Right ventricle myocardium superior (tissue), 1 donor: ENCODE results near the gene ASXL1. TPM values are rescaled to one million over a fixed set of nuclear protein-coding genes. Genes with fewer than 3 reads are reported as not detected.
"Not testable (repeated sequence)": the region's sequence is repeated elsewhere in the genome, so short reads cannot be mapped to it uniquely, and the experiment has no call there.

Source experiments
- ATAC-seq: fragments of 200-7000 bp; cut with Tn5 transposase; one replicate; pipeline ENCODE4 v1.9.1; 2020; ENCODE audit warnings: mild to moderate bottlenecking; ENCODE audit not compliant: poor library complexity
- DNase-seq: peaks from one replicate; pipeline ENCODE4 v3.0.0-alpha.2; 2020
- intact Hi-C: fragments of 100-400 bp; cut with DNase I; formaldehyde crosslinking; loops from one replicate; pipeline ENCODE4 v1.11.2; 2022
- total RNA-seq: library from RNA; stranded (reverse); fragmentation: NEBNext Ultra II Directional; extraction: Animal tissue kit (Norgen Biotek cat#: 25700); gene quantifications from one replicate; pipeline ENCODE4 v1.2.1, GENCODE V29; 2021
- donor health status: DM: no; HTN: yes; CAD: no; lungs with severe emphysema.

The ASXL1 gene
- total RNA-seq, 1 donor from 2014 or later = 24.5 TPM

DNA sequence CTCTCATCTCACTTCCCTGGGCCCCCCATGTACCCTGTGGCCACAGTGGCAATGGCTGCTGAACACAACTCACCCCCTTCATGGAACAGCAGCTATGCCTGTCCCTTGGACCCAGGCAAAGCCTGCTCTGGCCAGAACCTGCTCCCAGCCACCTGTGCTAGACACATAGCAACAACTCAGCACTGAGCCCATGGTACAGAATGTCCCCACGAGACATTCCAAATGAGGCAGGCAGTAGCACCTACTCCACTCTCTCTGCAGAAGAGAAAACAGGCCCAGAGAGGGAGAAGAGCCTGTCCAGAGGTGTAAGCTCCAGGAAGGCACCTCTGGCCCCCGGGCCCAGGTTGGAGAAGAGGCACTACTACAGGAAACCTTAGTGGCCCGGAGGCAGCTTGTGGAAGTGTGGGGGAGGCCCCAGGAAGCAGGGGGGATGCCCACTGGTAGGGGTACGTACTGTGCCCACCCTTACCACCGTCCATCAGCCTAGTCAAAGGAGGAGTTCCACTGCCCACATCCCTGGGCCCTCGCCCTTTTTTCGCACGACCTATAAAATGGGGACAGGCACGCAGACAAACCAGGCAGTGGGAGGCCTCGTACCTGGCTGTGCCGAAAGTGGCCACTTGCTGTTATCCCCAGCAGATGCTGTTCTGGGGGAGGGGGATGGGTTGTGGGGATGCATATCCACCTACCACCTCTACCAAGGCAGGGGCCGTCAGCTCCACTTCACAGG lies 97.2 kb downstream of the ASXL1 start:
- DNase-seq (no peak), ATAC-seq (no peak)
- intact Hi-C loops = no loop called here

DNA sequence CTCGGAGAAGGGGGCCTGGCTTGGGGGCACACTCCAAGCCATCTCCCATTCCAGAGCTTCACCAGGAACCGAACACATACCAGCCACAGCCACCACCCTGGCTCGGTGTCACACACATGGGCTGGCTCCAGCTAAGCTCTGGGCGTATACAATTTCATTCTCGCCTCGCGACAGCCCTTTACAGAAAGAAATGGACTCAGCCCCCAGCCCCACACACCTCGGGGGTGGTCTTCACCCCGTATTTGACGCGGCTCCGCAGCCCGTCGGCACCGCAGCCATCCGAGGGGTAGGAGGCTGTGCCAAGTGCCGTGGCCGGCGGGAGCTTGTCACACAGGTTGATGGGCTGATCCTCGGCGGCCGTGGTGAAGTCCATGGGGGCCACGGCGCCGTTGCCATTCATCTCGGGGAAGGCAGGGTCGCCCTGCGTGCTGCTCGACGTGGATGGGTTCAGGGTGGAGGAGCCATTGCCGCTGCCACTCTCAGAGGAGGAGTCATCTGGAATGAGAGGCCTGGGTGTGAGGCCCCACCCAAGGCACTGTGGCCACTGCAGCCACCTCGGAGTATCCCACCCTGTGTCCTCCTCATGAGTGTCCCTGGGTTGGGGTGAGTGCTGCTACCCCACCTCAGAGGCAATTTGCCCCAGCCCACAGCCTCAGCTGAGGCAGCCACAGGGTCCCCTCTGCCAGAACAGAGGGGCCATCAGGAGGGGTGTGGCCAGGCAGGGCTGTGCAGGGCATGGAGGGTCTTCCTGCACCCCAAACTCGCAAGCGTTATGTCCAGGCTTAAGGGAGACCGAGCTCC lies 98.0 kb downstream of the ASXL1 start:
- intact Hi-C loops = no loop called here
- ATAC-seq = no peak
- no peak for DNase-seq

DNA sequence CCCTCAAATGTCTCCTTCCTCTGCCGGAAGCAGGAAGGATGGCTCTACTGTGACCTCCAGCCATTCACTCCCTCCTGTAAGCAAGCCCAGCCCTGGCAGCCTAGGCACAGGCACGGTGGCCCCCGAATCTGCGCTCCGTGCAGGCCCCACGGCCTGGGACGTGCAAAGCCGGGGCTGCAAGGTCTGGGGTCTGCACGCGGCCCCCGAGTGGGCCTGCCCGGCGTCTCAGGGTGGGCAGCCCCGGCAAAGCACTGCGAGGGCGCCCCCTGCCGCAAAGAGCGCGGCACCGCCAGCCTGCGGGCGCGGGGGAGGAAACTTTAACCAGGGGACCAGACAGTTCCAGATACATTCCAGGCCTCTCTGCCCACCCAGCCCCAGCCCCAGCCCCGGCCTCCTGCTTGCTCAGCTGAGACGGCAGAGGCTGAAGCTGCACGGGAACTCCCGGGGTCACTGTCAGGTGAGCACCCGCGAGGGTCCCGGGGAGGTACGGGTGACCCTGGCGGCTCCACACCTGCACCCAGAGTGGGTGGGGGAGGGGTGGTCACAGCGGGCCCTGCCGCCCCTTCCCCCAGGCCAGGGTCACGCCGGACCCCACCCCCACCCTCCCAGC lies 98.8 kb downstream of the ASXL1 start:
- DNase-seq = peak; percentile 59
- peak; percentile 84 for ATAC-seq
- intact Hi-C loops = no loop called here

DNA sequence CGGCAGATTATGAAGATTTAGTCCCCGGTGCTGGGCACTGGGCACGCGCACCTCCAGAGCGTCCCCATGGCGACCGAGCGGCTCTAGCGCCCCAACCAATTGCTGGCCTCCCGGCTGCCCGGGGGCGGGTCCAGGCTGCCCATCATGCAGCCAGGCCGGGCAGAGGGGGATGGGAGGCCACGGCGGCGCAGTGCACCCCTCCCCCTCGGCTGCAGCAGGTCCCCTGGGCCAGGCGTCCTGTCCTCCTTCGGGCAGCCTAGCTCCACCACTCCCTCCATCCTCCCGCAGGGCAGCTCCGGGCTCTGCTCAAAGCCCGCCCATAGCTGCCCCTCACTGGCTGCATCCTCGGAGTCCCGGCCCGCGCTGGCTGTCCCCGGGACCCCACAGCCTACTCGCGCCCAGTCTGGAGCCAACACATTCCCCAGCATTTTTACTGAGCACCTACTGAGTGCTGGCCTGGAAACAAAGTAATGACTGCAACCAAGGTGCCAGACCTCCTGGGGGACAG lies 99.4 kb downstream of the ASXL1 start:
- ATAC-seq (peak; percentile 88), DNase-seq (peak; percentile 78)
- intact Hi-C loops = no loop called here

DNA sequence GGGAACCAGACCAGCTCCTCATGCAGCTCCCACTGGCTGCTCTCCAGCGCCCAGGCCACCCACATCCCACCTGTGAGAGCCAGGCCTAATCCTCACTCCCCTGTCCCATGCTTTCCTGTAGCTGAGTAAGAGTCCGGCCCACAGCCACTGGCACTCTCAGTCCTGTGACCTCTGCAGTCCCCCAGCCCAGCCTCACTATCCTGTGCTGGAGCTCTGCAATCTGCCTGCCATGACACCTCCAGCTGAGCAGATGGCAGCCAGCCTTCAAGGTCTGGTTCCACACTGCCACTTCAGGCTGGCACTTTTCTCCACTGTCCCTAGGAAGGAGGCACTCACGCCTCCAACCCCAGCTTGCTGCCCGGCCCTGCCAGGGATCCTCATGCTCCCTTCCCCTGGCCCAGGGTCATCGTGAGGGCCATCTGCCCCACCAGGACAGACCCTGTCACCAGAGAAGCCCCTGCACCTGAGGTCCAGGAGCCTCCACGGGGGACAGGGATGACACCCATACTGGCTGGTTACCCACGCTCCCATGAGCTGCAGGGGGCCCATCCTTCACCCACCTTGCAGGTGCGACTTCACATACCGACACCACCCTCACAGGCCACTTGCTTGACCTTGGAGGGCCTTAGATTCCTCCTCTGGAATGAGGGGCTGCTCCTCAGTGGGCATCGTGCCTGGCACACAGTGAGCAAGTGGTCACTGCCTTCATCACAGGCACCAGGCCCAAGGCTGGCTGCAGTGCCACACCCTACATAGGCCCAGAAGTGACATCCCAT lies 100.1 kb downstream of the ASXL1 start:
- DNase-seq (no peak), ATAC-seq (no peak)
- intact Hi-C loops = no loop called here

DNA sequence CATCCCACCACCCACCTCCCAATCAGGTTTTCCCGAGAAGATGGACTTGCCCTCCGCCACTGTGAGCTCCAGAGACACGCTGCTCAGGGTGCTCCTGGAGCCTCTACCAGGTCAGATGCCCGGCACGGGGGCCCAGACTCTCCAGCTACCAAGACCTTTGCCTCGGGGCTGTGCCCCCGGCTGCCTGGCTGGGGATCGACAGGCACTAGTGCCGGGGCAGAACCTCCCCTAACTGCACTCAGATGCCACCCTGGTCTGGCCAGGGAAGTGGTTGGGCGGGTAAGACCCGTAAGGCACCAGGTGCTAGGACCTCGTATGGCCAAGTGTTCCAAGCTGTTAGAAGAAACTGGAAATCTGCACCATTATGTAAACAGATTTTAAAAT lies 100.7 kb downstream of the ASXL1 start:
- no peak for DNase-seq
- intact Hi-C loops = no loop called here
- no peak for ATAC-seq

DNA sequence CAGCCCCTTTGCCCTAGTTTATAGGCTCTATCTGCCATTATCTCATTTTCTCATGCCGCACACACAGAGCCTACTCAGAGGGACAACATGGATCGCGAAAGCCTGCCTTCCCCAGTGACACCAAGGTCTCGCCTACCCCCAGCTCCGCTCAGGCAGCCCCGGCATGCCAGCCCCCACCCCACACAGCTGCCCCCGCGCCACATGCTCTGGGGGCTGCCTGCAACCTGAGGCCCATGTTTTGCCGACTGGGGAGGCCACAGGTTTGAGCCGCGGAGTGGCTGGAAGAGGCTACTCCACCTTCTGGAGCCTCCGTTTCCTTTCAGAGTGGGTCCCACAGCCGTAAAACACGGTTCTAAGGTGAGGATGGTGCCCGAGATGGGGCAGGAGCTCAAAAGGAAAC lies 102.1 kb downstream of the ASXL1 start:
- intact Hi-C loops = no loop called here
- ATAC-seq = no peak
- DNase-seq = no peak

DNA sequence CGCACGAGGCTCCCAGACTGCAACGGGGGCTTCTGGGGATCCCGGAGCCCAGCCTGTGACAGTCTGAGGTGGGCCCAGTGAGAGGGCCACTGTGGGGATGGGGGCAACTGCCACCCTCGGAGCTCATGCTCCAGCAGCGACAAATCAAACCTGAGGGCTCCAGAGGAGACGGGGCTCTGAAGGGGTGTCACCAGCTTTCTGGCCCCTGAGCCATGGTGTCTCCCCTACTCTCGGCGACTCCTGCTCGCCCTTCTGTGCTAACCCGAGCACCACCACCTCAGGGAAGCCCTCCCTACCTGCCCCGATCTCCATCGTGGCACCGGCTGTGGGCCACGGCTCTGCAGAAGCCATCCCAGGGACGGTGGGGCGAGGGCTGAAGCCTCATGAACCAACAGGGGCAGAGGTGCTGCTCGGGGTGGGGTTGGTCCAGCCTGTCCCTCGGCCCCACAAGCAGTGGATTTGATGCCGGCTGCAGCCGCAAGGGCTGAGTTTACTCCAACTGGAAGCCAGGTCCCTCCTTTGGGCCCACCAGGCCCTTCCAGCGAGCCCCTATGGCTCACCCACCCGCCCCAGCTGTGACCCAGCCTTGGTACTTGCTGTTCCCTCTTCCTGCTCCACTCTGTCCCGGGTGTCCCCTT lies 102.7 kb downstream of the ASXL1 start:
- intact Hi-C loops = no loop called here
- ATAC-seq (no peak), DNase-seq (no peak)

DNA sequence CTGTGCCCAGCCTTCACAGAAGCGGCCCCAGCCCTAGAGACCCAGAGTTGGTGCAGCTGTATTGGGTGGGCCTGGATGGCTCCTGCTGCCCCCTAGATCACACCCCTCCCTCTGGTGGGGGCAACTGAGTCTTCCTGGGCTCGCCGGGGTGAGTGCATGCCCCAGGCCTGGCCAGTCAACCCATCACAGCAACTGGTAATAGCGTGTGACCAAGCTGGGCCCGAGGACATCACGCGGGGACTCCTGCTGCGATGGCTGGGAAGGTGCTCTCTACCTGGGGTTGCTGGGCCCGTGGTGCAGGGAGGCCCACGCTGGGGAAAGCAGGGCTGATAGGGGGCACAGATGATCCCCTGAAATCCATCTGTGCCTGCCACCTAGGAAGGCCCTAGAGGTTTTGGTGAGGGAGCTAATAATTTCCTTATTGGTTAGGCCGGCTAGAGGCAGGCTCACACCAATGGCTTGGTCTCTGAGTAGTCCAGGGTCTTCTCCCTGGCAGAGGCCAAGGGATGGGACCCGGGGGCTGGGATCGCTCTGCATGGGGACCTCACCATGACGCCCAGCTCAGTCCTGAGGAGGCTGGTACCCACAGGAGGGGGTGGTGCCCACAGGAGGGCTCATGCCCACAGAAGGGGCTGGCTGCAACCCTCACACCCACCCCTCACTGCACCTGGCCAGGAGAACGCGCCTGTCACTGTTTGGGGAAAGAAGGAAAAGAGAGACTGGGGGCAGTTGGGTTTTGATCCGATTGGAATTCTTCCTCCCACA lies 103.9 kb downstream of the ASXL1 start:
- intact Hi-C loops = no loop called here
- DNase-seq = no peak
- ATAC-seq = no peak

DNA sequence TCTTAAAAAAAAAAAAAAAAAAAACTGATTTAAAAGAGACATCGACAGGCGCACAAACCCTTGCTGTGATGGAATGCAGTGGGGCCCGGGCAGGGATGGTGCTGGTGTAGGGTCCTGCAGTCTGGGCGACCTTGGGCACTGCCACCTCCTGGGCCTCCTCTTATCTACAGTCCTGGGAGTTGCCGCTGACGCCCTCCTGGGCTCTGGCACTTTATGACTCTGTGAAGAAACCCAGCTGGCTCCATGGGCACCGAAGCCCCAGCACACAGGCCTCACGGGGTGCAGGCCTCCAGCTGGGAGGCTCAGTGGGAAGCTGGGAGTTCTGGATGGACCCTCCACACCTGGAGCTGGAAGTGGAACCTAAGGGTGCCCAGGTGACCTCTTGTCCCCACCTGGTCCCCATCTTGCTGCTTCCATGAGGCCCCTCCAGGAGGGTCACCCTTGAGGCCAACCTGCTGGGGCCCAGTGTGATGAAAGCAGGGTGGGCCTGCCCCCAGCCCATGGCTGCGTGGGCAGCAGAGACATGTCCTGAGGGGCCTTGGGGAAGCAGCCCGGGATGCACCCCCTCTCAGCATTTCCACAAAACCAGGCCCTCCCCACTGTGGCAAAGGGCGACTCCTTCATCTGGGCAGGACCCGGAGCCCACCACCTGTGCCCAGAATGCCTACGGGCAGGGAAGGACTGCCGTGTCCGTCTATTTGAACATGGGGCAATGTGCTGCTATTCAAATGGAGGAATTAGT lies 104.9 kb downstream of the ASXL1 start:
- no peak for DNase-seq
- intact Hi-C loops = no loop called here

DNA sequence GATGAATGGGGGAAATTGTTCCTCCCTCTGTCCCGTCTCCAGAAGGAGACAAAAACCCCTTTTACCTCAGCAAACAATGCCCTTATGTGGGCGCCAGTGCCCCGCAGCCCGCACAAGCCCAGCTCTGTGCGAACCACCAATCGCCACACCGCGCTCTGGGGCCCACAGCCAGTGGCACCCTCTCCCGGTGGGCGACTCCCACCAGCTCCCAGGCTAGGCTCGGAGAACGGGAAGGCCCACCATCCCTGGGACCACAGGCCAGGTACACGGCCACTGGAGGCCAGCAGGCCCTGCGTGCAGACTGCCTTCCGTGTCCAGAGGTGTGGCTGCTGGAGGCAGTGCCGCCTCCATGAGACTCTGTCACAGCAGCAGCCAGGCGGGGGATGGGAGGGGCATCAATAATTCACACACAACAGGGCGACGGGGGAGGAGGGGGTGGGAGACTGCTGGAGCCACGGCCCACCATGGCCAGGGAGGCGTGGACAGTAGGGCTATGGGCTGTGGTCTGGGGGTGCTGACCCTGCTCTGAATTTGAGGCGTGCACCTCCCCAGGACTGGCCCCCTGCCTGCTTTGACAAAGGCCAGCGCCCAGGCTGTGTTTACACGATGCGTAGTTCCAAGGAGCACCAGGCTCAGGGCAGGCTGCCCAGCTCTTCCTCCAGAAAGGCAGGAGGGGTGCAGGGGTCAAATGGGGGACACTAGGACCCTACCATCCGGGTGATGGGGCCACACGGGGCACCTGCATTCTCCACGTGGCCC lies 105.7 kb downstream of the ASXL1 start:
- intact Hi-C loops = no loop called here
- DNase-seq (peak; percentile 42), ATAC-seq (no peak)

More for the DNA sequence above, 104.9 kb downstream of the ASXL1 start:
- peak; percentile 24 for ATAC-seq

DNA sequence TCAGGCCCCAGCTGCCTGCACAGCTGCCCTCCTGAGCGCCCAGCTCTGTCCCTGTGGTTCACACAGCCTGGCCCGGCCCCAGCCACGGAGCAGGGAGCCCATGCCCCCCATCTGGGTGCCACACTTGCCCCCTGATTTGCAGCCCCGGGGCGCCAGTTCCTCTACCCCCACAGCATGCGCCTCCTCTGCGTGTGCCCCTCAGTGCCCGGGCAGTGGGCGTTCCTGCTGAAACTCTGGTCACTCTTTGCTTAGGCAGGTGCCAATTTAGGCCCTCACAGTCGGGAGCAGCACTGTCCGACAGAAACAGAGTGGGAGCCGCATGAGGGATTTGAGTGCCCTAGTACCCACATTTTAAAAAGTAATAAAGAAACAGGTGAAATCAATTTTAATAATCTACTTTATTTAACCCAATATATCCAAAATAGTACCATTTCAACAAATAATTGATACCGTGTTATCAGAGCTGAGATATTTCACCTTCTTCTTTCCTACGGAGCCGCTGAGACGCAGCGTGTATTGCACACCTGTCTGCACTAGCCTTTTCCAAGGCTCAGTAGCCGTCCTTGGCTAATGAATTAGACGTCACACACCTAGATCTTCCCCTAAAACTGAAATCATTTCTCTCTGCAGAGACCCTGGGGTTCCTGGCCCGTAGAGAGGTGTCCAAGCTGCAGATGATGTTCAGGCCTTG lies 106.4 kb downstream of the ASXL1 start:
- intact Hi-C loops = no loop called here
- ATAC-seq = no peak
- no peak for DNase-seq

DNA sequence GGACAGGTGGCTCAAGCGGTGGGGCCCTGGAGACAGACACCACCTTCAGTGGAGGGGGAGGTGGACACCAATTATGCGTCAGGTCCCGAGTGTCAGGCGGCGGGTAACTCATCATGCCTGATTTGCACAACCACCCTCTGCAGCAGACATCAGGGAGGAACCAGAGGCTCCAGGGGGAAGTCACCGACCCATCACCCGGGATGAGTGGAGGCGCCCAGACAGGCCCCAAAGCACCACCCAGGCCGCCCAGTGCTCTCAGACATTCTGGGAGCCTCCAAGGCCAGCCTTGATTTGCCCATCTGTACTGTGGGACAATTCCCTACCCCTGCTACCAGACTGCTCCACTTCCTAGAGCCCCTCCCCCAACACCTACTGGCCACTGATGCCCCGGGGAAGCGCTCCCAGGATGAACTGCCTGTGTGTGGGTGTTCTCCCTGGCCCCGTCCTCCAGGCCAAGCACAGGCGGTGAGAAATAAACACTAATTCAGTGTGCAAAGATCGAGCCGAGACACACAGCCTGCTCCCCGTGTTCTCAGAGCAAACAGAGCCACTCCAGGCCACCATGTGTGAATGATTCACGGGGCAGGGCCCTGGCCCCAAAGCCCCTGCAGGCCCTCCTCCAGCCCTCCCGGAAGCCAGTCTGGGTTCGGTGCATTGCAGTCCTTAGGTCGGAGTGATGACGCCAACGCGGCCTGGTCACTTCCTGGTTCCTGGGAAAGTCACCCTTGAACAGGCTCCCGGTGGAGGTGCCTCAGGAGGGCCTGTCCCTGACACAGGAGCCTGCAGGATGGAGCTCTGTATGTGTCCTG lies 107.2 kb downstream of the ASXL1 start:
- intact Hi-C loops = no loop called here
- peak; percentile 71 for DNase-seq
- ATAC-seq = peak; percentile 36

DNA sequence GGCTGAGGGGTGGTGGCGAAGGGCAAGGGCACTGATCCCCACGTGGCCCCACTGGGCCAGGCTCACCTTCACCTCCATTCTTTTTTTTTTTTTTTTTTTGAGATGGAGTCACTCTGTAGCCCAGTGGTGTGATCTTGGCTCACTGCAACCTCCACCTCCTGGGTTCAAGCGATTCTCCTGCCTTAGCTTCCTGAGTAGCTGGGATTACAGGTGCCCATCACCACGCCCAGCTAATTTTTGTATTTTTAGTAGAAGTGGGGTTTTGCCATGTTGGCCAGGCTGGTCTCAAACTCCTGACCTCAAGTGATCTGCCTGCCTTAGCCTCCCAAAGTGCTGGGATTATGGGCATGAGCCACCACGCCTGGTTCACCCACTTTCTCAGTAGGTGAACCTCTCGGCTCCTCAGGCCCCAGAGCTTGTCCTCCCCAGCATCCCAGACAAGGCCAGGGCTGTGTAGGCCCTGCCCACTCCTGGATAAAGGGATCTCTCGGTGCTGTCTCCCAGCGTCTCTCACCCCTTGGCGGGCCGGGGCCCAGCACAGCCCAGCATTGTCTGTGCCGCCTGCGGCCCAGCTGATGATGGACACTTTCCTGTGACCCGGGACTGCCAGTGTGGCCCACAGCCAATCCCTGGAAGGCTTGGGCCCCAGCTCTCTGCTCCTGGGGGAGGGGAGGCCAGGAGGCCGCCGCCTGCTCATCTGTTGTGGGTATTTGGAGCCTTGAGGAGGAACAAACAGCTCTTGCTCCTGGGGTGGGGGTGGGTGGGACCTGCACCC lies 108.0 kb downstream of the ASXL1 start:
- intact Hi-C loops = not testable (repeated sequence)
- ATAC-seq (peak; percentile 22), DNase-seq (peak; percentile 55)
